Tibial nerve (tissue), 4 donors: Measurements from ENCODE around the gene TEX19. TPM values are rescaled to one million over a fixed set of nuclear protein-coding genes. Genes with fewer than 3 reads are reported as not detected.

Experiments
- DNase-seq, 2 donors: peaks; one replicate each; pipeline ENCODE4 v3.0.0-alpha.2; 2019; ENCODE audit warnings: low spot score in 2 of 2
- H3K27ac ChIP-seq, 4 donors: fragments of 200-600 bp; sonication (generic) in 3 of 4; one replicate each; pipeline ENCODE4 v1.5.1; 2017 to 2019; ENCODE audit warnings: mild to moderate bottlenecking in 1 of 4
- H3K27me3 ChIP-seq, 2 donors: fragments of 200-600 bp; sonication (generic) in 1 of 2; one replicate each; pipeline versions ENCODE4 v1.5.1 to v1.6.0; 2017 to 2019
- H3K36me3 ChIP-seq, 3 donors: fragments of 200-600 bp; sonication (generic); one replicate each; pipeline ENCODE4 v1.5.1; 2018 to 2019
- H3K4me1 ChIP-seq, 4 donors: fragments of 200-600 bp; sonication (generic) in 3 of 4; one replicate each; pipeline ENCODE4 v1.5.1; 2017 to 2019
- H3K4me3 ChIP-seq, 4 donors: fragments of 200-600 bp; sonication (generic) in 3 of 4; one replicate each; pipeline ENCODE4 v1.5.1; 2017 to 2019; ENCODE audit warnings: mild to moderate bottlenecking in 1 of 4, moderate library complexity in 1 of 4
- H3K9me3 ChIP-seq, 4 donors: fragments of 200-600 bp; sonication (generic) in 3 of 4; one replicate each; pipeline ENCODE4 v1.5.1; 2017 to 2019
- CTCF ChIP-seq, 5 experiments: fragments of 200-600 bp in 3 of 5; fragments of 450-650 bp in 2 of 5; sonication (generic) in 3 of 5; IDR thresholded peaks; one replicate each; pipeline ENCODE4 v1.5.1; 2016 to 2019; ENCODE audit warnings: antibody characterized with exemption in 5 of 5, mild to moderate bottlenecking in 3 of 5, moderate library complexity in 2 of 5
- EP300 ChIP-seq, 2 donors: sonication (generic); formaldehyde crosslinking; IDR thresholded peaks; one replicate each; pipeline ENCODE4 v1.6.1; 2017; ENCODE audit warnings: antibody characterized with exemption in 2 of 2, mild to moderate bottlenecking in 1 of 2
- POLR2A ChIP-seq, 2 donors: fragments of 450-650 bp; IDR thresholded peaks; one replicate each; pipeline ENCODE4 v1.6.1; 2017; ENCODE audit warnings: antibody characterized with exemption in 2 of 2, mild to moderate bottlenecking in 2 of 2, moderate library complexity in 2 of 2
- WGBS, 2 donors: methylation state at CpG; one replicate each; pipeline ENCODE4 v1.1.5; 2018; 5-methylcytosine and 5-hydroxymethylcytosine counted together
- total RNA-seq, 4 donors: library from RNA; depleted of rRNA; stranded (reverse); fragments of >200 nt; gene quantifications; one replicate each; pipeline ENCODE4 v1.1.0, GENCODE V29; 2016

TEX19 gene
- total RNA-seq, 4 donors from 2014 or later, result not detected

GRCh38 chr17:82361885-82362633, 3.0 kb downstream of the TEX19 start:
- Histone ChIP-seq H3K27ac (no peak overlapping the region), H3K27me3 (peaks cover 0 to 30% of the 10 kb centered on the region in 2 donors), H3K4me1 (no peaks in the 10 kb centered on the region), H3K9me3 (no peaks in the 10 kb centered on the region), H3K4me3 (no peak overlapping the region), H3K36me3 (no peaks in the 10 kb centered on the region)
- 96 to 98% methylated on average over 4 to 6 of the region's 6 CpGs for WGBS, 2 donors
- no peak for DNase-seq
- no peak for TF ChIP-seq CTCF (IDR thresholded peaks at IDR 0.05)
- TF ChIP-seq POLR2A (IDR thresholded peaks at IDR 0.05), result no peak
- TF ChIP-seq EP300 (IDR thresholded peaks at IDR 0.05), result no peak

GRCh38 chr17:82365606-82366295, 6.7 kb downstream of the TEX19 start:
- DNase-seq, result no peak
- no peaks in the 10 kb centered on the region for H3K9me3 ChIP-seq
- WGBS, 2 donors, result 63 to 67% methylated on average over 6 of the region's 6 CpGs
- H3K27ac ChIP-seq, result no peak overlapping the region
- H3K4me3 ChIP-seq, result no peak overlapping the region
- H3K4me1 ChIP-seq, result peaks cover 0 to 10% (median 3%) of the 10 kb centered on the region in 4 donors
- peaks cover 0 to 46% of the 10 kb centered on the region in 2 donors for H3K27me3 ChIP-seq
- no peaks in the 10 kb centered on the region for H3K36me3 ChIP-seq
- TF ChIP-seq POLR2A (IDR thresholded peaks at IDR 0.05) (no peak), EP300 (IDR thresholded peaks at IDR 0.05) (no peak), CTCF (IDR thresholded peaks at IDR 0.05) (no peak)

GRCh38 chr17:82366749-82367148, 7.7 kb downstream of the TEX19 start:
- H3K4me3 ChIP-seq, result no peak overlapping the region
- TF ChIP-seq CTCF (IDR thresholded peaks at IDR 0.05) (no peak), POLR2A (IDR thresholded peaks at IDR 0.05) (no peak), EP300 (IDR thresholded peaks at IDR 0.05) (no peak)
- 85 to 89% methylated on average over 7 of the region's 7 CpGs for WGBS, 2 donors

GRCh38 chr17:82367724-82368524, 8.9 kb downstream of the TEX19 start:
- TF ChIP-seq POLR2A (IDR thresholded peaks at IDR 0.05) (no peak), EP300 (IDR thresholded peaks at IDR 0.05) (no peak), CTCF (IDR thresholded peaks at IDR 0.05) (no peak)
- no peak for DNase-seq
- H3K36me3 ChIP-seq, result no peaks in the 10 kb centered on the region
- H3K9me3 ChIP-seq, result no peaks in the 10 kb centered on the region
- H3K4me1 ChIP-seq, result peaks cover 0 to 27% (median 8%) of the 10 kb centered on the region in 4 donors
- H3K27me3 ChIP-seq, result peaks cover 0 to 65% of the 10 kb centered on the region in 2 donors
- no peak overlapping the region for H3K4me3 ChIP-seq
- WGBS, 2 donors, result 81 to 82% methylated on average over 14 of the region's 14 CpGs
- H3K27ac ChIP-seq, result no peak overlapping the region

More at GRCh38 chr17:82366749-82367148, 7.7 kb downstream of the TEX19 start:
- Histone ChIP-seq H3K9me3 (no peaks in the 10 kb centered on the region), H3K36me3 (no peaks in the 10 kb centered on the region), H3K27me3 (peaks cover 0 to 53% of the 10 kb centered on the region in 2 donors), H3K27ac (no peak overlapping the region), H3K4me1 (peaks cover 0 to 20% (median 8%) of the 10 kb centered on the region in 4 donors)
- no peak for DNase-seq
